ENCODE measurements around the gene TYMS.

The TYMS gene

DNA sequence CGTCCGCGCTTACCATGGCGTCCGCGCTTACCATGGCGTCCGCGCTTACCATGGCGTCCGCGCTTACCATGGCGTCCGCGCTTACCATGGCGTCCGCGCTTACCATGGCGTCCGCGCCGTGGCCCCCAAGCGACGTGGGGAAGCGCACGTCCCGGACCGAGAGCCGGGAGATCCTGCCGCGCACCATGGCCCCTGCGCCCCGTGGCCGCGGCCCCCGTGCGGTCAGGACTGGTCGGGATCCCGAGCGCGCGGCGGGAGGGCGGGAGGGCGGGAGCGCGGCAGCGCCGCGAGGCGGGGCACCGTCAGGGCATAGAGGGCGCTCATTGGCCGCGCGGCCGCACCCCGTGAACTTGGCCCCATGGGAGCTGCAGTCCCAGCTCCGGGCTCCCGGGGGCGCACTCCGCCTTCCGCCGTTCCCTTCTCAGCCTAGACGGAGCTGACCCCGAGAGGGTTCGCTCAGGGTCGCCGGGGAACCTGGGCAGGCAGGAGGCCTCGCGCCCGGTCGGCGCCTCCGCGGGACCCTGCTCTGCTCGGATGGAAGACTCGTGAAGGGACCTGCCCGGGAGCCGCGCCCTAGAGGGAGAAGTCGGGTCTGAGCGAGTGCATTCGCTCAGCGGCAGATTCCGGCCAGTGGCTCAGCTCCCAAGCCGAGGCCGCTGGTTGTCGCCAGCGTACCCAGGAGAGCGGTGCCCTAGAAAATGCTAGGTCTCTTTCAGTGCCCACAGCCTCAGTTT, 55.1 kb downstream of the TYMS start, which contains the start of gene ENOSF1:
Gene ENOSF1, minus strand, starts transcription at position 230 of the 734 bp plus-strand sequence. Its CDS starts 43 bp downstream, at position 187.
- peak; percentile 80 for DNase-seq (ENCODE audit: low spot score)

DNA sequence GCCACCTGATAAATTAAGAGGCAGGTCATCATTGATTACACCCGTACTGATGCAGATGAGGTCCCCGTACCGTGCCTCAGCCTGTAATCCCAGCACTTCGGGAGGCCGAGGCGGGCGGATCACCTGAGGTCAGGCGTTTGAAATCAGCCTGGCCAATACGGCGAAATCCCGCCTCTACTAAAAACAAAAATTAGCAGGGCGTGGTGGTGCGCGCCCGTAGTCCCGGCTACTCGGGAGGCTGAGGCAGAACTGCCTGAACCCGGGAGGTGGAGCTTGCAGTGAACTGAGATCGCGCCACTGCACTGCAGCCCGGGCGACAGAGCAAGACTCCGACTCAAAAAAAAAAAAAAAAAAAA, 55.7 kb downstream of the TYMS start:
- no peak for DNase-seq (ENCODE audit: low spot score)

DNA sequence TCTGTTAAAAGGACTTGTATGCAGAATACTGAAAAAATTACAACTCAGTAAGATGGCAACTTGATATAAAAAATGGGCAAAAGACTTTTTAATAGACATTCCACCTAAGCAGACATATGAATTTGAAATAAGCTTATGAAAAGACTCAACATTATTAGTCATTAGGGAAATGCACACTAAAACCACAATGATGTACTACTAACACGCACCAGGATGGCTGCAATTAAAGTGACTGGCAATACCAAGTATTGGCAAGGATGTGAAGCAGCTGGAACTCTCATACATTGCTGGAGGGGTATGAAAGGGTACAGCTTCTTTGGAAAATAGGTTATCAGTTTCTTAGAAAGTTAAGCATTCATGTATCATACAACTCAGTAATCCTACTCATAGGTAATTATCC, 58.2 kb downstream of the TYMS start:
- no peak for DNase-seq (ENCODE audit: low spot score)

GRCh38 chr18:717003-717402, 59.5 kb downstream of the TYMS start:
- no peak for DNase-seq (ENCODE audit: low spot score)

Measured in SW480 (cell line).